MM.1S (cell line): ENCODE data around the gene PRTG.

ENCODE experiments used
- DNase-seq: peaks from one replicate; pipeline ENCODE4 v3.0.0-alpha.2; 2015
- H2AFZ ChIP-seq: fragments of 300-600 bp; sonication (generic); 2 replicates; pipeline ENCODE4 v1.6.0; 2016; ENCODE audit warnings: antibody characterized with exemption, low read length
- H3F3A ChIP-seq: fragments of 300-600 bp; sonication (generic); 2 replicates; pipeline ENCODE4 v1.6.1; 2016; ENCODE audit warnings: mild to moderate bottlenecking, antibody characterized with exemption, low read length, moderate library complexity, mixed read lengths; ENCODE audit not compliant: insufficient read depth
- H3K27ac ChIP-seq: fragments of 300-600 bp; sonication (generic); 2 replicates; pipeline ENCODE4 v1.5.1; 2016; ENCODE audit warnings: mild to moderate bottlenecking, low read length
- H3K27me3 ChIP-seq: fragments of 300-600 bp; sonication (generic); replicated peaks from 2 replicates; pipeline ENCODE4 v1.6.0; 2016; ENCODE audit warnings: low read length; ENCODE audit not compliant: insufficient read depth
- H3K36me3 ChIP-seq: fragments of 300-600 bp; sonication (generic); replicated peaks from 2 replicates; pipeline ENCODE4 v1.6.1; 2016; ENCODE audit warnings: mild to moderate bottlenecking, low read length, mixed read lengths; ENCODE audit not compliant: insufficient read depth
- H3K4me1 ChIP-seq: fragments of 300-600 bp; sonication (generic); 2 replicates; pipeline ENCODE4 v1.6.1; 2016; ENCODE audit warnings: low read length, mixed read lengths
- H3K4me2 ChIP-seq: fragments of 300-600 bp; sonication (generic); 2 replicates; pipeline ENCODE4 v1.6.0; 2016; ENCODE audit warnings: low read depth, low read length
- H3K4me3 ChIP-seq: fragments of 300-600 bp; sonication (generic); 2 replicates; pipeline ENCODE4 v1.5.1; 2016; ENCODE audit warnings: low read length, mixed read lengths
- H3K79me2 ChIP-seq: fragments of 300-600 bp; sonication (generic); 2 replicates; pipeline ENCODE4 v1.6.1; 2016; ENCODE audit warnings: mixed run types, low read length, mixed read lengths
- H3K9ac ChIP-seq: fragments of 300-600 bp; sonication (generic); 2 replicates; pipeline ENCODE4 v1.6.1; 2016; ENCODE audit warnings: low read length, mixed read lengths
- H3K9me2 ChIP-seq: fragments of 300-600 bp; sonication (generic); replicated peaks from 2 replicates; pipeline ENCODE4 v1.6.1; 2016; ENCODE audit warnings: mild to moderate bottlenecking, low read length, mixed read lengths; ENCODE audit not compliant: insufficient read depth
- H3K9me3 ChIP-seq: fragments of 300-600 bp; sonication (generic); replicated peaks from 2 replicates; pipeline ENCODE4 v1.6.1; 2016; ENCODE audit warnings: mild to moderate bottlenecking, low read length, mixed read lengths; ENCODE audit not compliant: insufficient read depth
- H4K20me1 ChIP-seq: fragments of 300-600 bp; sonication (generic); 2 replicates; pipeline ENCODE4 v1.6.1; 2016; ENCODE audit warnings: mild to moderate bottlenecking, low read length, moderate library complexity, mixed read lengths; ENCODE audit not compliant: insufficient read depth
- EZH2 ChIP-seq: fragments of 300-600 bp; sonication (generic); optimal IDR thresholded peaks from 2 replicates; pipeline ENCODE3; 2017; ENCODE audit warnings: low read depth, mild to moderate bottlenecking, antibody characterized with exemption, low read length, mixed read lengths
- EZH2phosphoT487 ChIP-seq: fragments of 300-600 bp; sonication (generic); IDR thresholded peaks from 2 replicates; pipeline ENCODE4 v1.6.1; 2018; ENCODE audit warnings: antibody characterized with exemption, low read length
- TF ChIP-seq, protein P1 (sequence below): fragments of 300-600 bp; sonication (generic); IDR thresholded peaks from 2 replicates; pipeline ENCODE4 v1.5.1; 2016; ENCODE audit warnings: antibody characterized with exemption, low read length, mixed read lengths

The PRTG gene

DNA sequence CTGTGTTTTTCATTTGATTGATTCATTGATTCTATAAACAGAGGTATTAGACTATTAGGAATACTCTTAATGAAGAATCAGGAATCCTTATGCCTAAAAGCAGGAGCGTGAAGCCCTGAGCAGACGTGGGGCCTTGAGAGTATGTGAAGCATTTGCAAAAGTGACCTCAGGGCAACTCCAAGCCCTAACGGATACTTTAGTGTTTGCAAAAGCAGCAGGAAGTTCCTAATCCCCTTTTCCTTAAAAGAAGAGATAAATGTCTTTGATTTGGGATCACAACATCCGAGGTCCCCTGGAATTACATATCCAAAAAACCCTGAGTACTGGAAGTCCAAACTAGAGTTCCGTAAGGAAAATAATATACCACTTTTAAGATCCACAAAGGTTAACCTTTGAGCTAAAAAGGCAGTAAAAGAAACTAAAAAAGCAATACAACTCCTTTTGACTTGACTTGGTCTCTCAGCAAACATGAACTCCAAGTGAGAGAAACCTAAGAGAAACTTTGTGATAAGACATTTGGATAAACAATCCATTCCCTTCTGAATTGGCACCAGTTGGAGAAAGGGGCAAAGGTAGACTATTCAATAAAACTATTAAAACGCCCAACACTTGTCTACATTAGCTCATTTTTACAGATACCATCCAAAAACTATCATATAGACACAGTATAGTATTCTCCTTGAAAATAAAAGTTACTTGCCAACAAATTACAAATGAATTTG lies 27.4 kb downstream of the PRTG start:
- Histone ChIP-seq H3K4me1 (no peaks in the 10 kb centered on the region), H3K36me3 (no peaks in the 10 kb centered on the region), H3F3A (no peaks in the 10 kb centered on the region), H3K9me2 (no peaks in the 10 kb centered on the region), H4K20me1 (no peaks in the 10 kb centered on the region), H3K4me2 (no peak overlapping the region), H3K9ac (no peak overlapping the region), H3K4me3 (no peak overlapping the region), H3K9me3 (no peaks in the 10 kb centered on the region), H3K27ac (no peak overlapping the region), H2AFZ (no peak overlapping the region), H3K27me3 (no peaks in the 10 kb centered on the region), H3K79me2 (no peaks in the 10 kb centered on the region)
- TF ChIP-seq EZH2 (no peak), EZH2phosphoT487 (no peak)
- DNase-seq, result no peak

DNA sequence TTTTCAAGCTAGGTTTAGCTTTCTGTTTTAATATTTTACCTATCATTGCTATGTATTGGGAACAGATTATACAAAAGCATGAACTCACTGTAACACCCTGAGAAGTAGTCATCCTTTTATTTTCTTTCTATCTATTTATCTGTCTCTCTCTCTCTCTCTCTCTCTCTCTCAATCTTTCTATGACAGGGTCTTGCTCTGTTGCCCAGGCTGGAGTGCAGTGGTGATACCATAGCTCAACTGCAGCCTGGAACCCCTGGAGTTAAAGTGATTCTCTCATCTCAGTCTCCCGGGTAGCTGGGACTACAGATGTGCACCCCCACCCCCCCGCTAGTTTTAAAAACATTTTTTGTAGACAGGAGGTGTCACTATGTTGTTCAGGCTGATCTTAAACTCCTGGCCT lies 28.9 kb downstream of the PRTG start:
- no peaks in the 10 kb centered on the region for H3K4me1 ChIP-seq

DNA sequence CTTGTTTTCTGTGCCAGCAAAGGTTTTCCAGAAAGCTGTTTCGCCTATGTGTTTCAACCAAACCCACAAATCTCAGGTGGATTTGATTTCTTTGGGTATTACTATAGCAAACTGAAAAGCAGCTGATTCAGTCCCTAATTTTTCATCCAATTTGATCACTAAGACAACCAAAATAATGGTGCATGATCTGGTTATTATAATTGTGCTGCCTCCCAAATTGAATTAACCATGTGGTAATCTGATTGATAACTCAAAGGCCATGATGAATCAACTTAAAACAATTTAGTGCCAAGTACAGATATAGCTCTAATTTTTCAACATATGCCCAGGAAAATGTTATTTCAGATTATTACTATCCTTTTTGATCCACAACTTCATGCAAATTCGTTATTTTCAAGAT lies 30.6 kb downstream of the PRTG start:
- Histone ChIP-seq H3K27ac (no peak overlapping the region), H3K36me3 (no peaks in the 10 kb centered on the region)
- no peak for DNase-seq

More for the DNA sequence above, 28.9 kb downstream of the PRTG start:
- Histone ChIP-seq H2AFZ (no peak overlapping the region), H3K9ac (no peak overlapping the region), H3K36me3 (no peaks in the 10 kb centered on the region), H3K4me2 (no peak overlapping the region), H3K27me3 (no peaks in the 10 kb centered on the region), H3K4me3 (no peak overlapping the region), H3F3A (no peaks in the 10 kb centered on the region), H3K9me3 (no peaks in the 10 kb centered on the region), H3K27ac (no peak overlapping the region), H3K79me2 (no peaks in the 10 kb centered on the region), H4K20me1 (no peaks in the 10 kb centered on the region), H3K9me2 (no peaks in the 10 kb centered on the region)
- DNase-seq, result no peak
- no peak for TF ChIP-seq EZH2phosphoT487
- TF ChIP-seq EZH2, result no peak
- TF ChIP-seq, protein P1, sequence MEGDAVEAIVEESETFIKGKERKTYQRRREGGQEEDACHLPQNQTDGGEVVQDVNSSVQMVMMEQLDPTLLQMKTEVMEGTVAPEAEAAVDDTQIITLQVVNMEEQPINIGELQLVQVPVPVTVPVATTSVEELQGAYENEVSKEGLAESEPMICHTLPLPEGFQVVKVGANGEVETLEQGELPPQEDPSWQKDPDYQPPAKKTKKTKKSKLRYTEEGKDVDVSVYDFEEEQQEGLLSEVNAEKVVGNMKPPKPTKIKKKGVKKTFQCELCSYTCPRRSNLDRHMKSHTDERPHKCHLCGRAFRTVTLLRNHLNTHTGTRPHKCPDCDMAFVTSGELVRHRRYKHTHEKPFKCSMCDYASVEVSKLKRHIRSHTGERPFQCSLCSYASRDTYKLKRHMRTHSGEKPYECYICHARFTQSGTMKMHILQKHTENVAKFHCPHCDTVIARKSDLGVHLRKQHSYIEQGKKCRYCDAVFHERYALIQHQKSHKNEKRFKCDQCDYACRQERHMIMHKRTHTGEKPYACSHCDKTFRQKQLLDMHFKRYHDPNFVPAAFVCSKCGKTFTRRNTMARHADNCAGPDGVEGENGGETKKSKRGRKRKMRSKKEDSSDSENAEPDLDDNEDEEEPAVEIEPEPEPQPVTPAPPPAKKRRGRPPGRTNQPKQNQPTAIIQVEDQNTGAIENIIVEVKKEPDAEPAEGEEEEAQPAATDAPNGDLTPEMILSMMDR, result no peak

DNA sequence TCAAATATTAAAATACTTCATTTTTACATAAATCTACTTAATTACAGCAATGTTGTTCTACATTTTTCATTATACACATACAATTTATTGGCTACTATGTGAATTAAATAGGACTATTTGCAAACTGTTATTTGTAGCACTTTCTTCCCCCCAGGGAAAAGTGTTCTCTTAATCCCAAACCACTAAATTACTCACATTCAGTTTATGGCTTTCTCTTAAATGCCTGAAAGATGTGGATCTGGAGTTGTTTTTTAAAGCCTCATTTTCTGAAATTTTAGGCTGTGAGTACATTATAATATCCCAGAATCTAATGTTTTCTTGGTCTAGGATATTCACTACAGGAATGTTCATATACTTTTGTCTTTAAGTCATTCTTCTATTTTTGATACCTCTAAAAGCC lies 32.7 kb downstream of the PRTG start:
- H3K79me2 ChIP-seq, result no peaks in the 10 kb centered on the region

More for the DNA sequence above, 30.6 kb downstream of the PRTG start:
- H3K27me3 ChIP-seq, result no peaks in the 10 kb centered on the region
- no peak overlapping the region for H3K9ac ChIP-seq
- H4K20me1 ChIP-seq, result no peaks in the 10 kb centered on the region
- no peaks in the 10 kb centered on the region for H3F3A ChIP-seq
- H3K79me2 ChIP-seq, result no peaks in the 10 kb centered on the region
- H3K9me2 ChIP-seq, result no peaks in the 10 kb centered on the region
- no peak overlapping the region for H3K4me3 ChIP-seq
- H3K4me2 ChIP-seq, result no peak overlapping the region
- TF ChIP-seq EZH2, result no peak
- TF ChIP-seq, protein P1, result no peak
- TF ChIP-seq EZH2phosphoT487, result no peak
- no peaks in the 10 kb centered on the region for H3K4me1 ChIP-seq
- no peak overlapping the region for H2AFZ ChIP-seq
- no peaks in the 10 kb centered on the region for H3K9me3 ChIP-seq

More for the DNA sequence above, 32.7 kb downstream of the PRTG start:
- Histone ChIP-seq H3F3A (no peaks in the 10 kb centered on the region), H3K4me3 (no peak overlapping the region), H2AFZ (no peak overlapping the region), H3K4me2 (no peak overlapping the region), H3K4me1 (no peaks in the 10 kb centered on the region), H3K27me3 (no peaks in the 10 kb centered on the region), H3K9me3 (no peaks in the 10 kb centered on the region), H3K36me3 (no peaks in the 10 kb centered on the region), H3K27ac (no peak overlapping the region), H4K20me1 (no peaks in the 10 kb centered on the region), H3K9ac (no peak overlapping the region), H3K9me2 (no peaks in the 10 kb centered on the region)
- DNase-seq, result no peak
- TF ChIP-seq EZH2 (no peak), EZH2phosphoT487 (no peak)
- TF ChIP-seq, protein P1, result no peak
